Lung (tissue), 12 donors: Measurements from ENCODE around the gene CTSA. TPM values are rescaled to one million over a fixed set of nuclear protein-coding genes. Genes with fewer than 3 reads are reported as not detected.

Source experiments
- ATAC-seq: fragments of 200-7000 bp; cut with Tn5 transposase; one replicate; pipeline ENCODE4 v1.9.1; 2020; ENCODE audit warnings: moderate number of reproducible peaks; ENCODE audit not compliant: insufficient read depth, low FRiP score
- DNase-seq, 3 donors: peaks; one replicate each; pipeline ENCODE4 v3.0.0-alpha.2; 2013 to 2017
- H3K27ac ChIP-seq, 2 donors: one replicate each; pipeline ENCODE4 v1.5.1; 2013; ENCODE audit warnings: mild to moderate bottlenecking in 2 of 2, moderate library complexity in 2 of 2, control low read depth in 1 of 2, inconsistent platforms in 1 of 2, low read depth in 1 of 2, low read length in 1 of 2
- H3K27me3 ChIP-seq, 3 donors: one replicate each; pipeline ENCODE4 v1.5.1; 2013; ENCODE audit warnings: low read length in 2 of 3; ENCODE audit not compliant: control insufficient read depth in 3 of 3, insufficient read depth in 3 of 3
- H3K36me3 ChIP-seq, 4 donors: one replicate each; pipeline ENCODE4 v1.5.1; 2013; ENCODE audit warnings: low read length in 4 of 4, mild to moderate bottlenecking in 1 of 4, moderate library complexity in 1 of 4; ENCODE audit not compliant: control insufficient read depth in 4 of 4, insufficient read depth in 4 of 4
- H3K4me1 ChIP-seq, 5 donors: one replicate each; pipeline ENCODE4 v1.5.1; 2013; ENCODE audit warnings: low read length in 5 of 5, mild to moderate bottlenecking in 2 of 5, moderate library complexity in 1 of 5; ENCODE audit not compliant: control insufficient read depth in 5 of 5, insufficient read depth in 5 of 5
- H3K4me3 ChIP-seq: one replicate; pipeline ENCODE4 v1.5.1; 2013; ENCODE audit warnings: mild to moderate bottlenecking, control low read depth, moderate library complexity
- H3K9ac ChIP-seq, 2 donors: one replicate each; pipeline ENCODE4 v1.5.1; 2013; ENCODE audit warnings: low read length in 2 of 2, control low read depth in 1 of 2; ENCODE audit not compliant: insufficient read depth in 1 of 2
- H3K9me3 ChIP-seq, 4 donors: one replicate each; pipeline ENCODE4 v1.5.1; 2013; ENCODE audit warnings: low read length in 3 of 4, mild to moderate bottlenecking in 1 of 4, moderate library complexity in 1 of 4; ENCODE audit not compliant: control insufficient read depth in 4 of 4, insufficient read depth in 3 of 4
- WGBS, 2 donors: extraction: QIAGEN DNeasy Blood & Tissue Kit; methylation state at CpG; one replicate each; pipeline ENCODE4 v1.1.7; 2013; 5-methylcytosine and 5-hydroxymethylcytosine counted together
- polyA plus RNA-seq, 2 donors: library from polyadenylated mRNA; stranded (reverse); fragments of 200-250 nt; gene quantifications; one replicate each; pipeline ENCODE4 v1.2.1, GENCODE V29; 2013
- total RNA-seq, 2 donors: library from RNA; depleted of rRNA in 1 of 2; stranded (reverse); fragments of >200 nt in 1 of 2; gene quantifications; one replicate each; pipeline ENCODE4 v1.2.1, GENCODE V29; 2014 to 2021
- TF ChIP-seq, protein P1 (sequence below): IDR thresholded peaks from 2 replicates; pipeline ENCODE4 v1.5.1; 2012; ENCODE audit warnings: mild to moderate bottlenecking; ENCODE audit errors: control extremely low read depth, extremely low read depth
- donor health status: control.
- donor health status: control.
- donor health status: Bipolar disorder and iron deficiency.
- donor health status: healthy.
- donor health status: DM: yes; HTN: yes; CAD: no.

The CTSA gene
- total and polyA plus RNA-seq, 4 donors: 72.2 to 247 (median 140) TPM

GRCh38 chr20:45890077-45890984, 804 bp upstream of the CTSA start:
- Histone ChIP-seq H3K36me3 (peaks cover 0 to 40% (median 16%) of the 10 kb centered on the region in 4 donors), H3K27ac (peak overlapping the region; percentile 75 to 94), H3K4me1 (peaks cover 0 to 14% (median 10%) of the 10 kb centered on the region in 5 donors)

DNA sequence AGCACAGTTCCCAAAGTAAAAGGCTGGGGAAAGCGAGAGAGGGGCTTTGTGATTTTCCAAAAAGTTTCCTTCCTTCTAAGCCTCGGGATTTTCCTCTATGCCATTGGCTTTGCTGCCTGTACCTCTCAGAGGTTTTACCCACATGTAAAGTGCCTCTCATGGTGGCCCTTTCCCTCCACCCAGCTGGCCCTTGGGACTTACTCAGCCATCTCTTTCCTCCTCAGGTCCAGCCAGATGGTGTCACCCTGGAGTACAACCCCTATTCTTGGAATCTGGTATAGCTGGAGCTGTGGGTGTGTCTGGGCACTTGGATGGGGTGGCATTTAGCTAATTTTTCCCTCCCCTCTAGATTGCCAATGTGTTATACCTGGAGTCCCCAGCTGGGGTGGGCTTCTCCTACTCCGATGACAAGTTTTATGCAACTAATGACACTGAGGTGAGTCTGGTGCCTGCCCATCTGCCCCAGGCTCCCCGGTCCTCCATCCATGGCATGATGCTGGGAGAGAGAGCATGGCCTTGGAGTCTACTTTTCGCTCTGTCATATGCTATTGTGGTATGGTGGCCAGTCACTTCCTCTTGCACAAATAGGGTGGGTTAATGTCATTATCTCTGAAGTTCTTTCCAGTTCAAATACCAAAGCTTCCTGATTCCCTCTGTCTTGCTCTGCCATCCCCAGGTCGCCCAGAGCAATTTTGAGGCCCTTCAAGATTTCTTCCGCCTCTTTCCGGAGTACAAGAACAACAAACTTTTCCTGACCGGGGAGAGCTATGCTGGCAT, 1.1 kb downstream of the CTSA start:
- DNase-seq (no peak), ATAC-seq (no peak)
- Histone ChIP-seq H3K27ac (peak overlapping the region in 1 of 2 donors; percentile 94), H3K36me3 (peaks cover 3 to 39% (median 18%) of the 10 kb centered on the region in 4 donors), H3K9ac (no peak overlapping the region), H3K4me3 (peak overlapping the region; percentile 93), H3K27me3 (no peaks in the 10 kb centered on the region), H3K4me1 (peaks cover 0 to 14% (median 10%) of the 10 kb centered on the region in 5 donors), H3K9me3 (no peaks in the 10 kb centered on the region)
- TF ChIP-seq, protein P1, sequence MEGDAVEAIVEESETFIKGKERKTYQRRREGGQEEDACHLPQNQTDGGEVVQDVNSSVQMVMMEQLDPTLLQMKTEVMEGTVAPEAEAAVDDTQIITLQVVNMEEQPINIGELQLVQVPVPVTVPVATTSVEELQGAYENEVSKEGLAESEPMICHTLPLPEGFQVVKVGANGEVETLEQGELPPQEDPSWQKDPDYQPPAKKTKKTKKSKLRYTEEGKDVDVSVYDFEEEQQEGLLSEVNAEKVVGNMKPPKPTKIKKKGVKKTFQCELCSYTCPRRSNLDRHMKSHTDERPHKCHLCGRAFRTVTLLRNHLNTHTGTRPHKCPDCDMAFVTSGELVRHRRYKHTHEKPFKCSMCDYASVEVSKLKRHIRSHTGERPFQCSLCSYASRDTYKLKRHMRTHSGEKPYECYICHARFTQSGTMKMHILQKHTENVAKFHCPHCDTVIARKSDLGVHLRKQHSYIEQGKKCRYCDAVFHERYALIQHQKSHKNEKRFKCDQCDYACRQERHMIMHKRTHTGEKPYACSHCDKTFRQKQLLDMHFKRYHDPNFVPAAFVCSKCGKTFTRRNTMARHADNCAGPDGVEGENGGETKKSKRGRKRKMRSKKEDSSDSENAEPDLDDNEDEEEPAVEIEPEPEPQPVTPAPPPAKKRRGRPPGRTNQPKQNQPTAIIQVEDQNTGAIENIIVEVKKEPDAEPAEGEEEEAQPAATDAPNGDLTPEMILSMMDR: no peak
- WGBS, 2 donors: 67 to 77% methylated on average over 9 of the region's 9 CpGs

More at GRCh38 chr20:45890077-45890984, 804 bp upstream of the CTSA start:
- peak overlapping the region in 1 of 2 donors; percentile 46 for H3K9ac ChIP-seq
- TF ChIP-seq, protein P1: peak; percentile 41
- ATAC-seq (peak; percentile 48), DNase-seq (peak; percentile 89 to 92 (median 91))
- peak overlapping the region; percentile 93 for H3K4me3 ChIP-seq
- H3K9me3 ChIP-seq: no peaks in the 10 kb centered on the region
- 1 to 2% methylated on average over 76 to 79 of the region's 79 CpGs for WGBS, 2 donors
- no peaks in the 10 kb centered on the region for H3K27me3 ChIP-seq

- ATAC-seq (no peak), DNase-seq (no peak)
- Histone ChIP-seq H3K4me3 (no peak overlapping the region), H3K27ac (no peak overlapping the region), H3K9me3 (no peaks in the 10 kb centered on the region), H3K27me3 (no peaks in the 10 kb centered on the region), H3K36me3 (peaks cover 8 to 40% (median 19%) of the 10 kb centered on the region in 4 donors), H3K9ac (no peak overlapping the region), H3K4me1 (peaks cover 0 to 14% (median 10%) of the 10 kb centered on the region in 5 donors)
- TF ChIP-seq, protein P1: no peak
- WGBS, 2 donors: 44 to 57% methylated on average over 4 of the region's 4 CpGs
Observed at GRCh38 chr20:45892828-45893500, 1.8 kb downstream of the CTSA start.
